CD4-positive, alpha-beta T cell treated with Interleukin-15 for 4 hours (primary cell): ENCODE data around the gene NRSN1.
"Not testable (repeated sequence)": the region's sequence is repeated elsewhere in the genome, so short reads cannot be mapped to it uniquely, and the experiment has no call there.

Experiments used
- DNase-seq: peaks from one replicate; pipeline ENCODE4 v3.0.0-alpha.2; 2020; ENCODE audit warnings: low spot score

NRSN1 gene

DNA sequence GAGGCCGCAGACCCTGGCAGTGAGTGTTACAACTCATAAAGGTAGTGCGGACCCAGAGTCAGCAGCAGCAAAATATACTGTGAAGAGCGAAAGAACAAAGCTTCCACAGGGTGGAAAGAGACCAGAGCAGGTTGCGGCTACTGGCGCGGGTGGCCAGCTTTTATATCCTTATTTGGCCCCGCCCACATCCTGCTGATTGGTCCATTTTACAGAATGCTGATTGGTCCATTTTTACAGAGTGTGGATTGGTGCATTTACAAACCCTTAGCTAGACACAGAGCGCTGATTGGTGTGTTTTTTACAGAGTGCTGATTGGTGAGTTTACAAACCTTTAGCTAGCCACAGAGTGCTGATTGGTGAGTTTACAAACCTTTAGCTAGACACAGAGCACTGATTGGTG is 16.7 kb downstream of the NRSN1 start:
- DNase-seq: not testable (repeated sequence)

DNA sequence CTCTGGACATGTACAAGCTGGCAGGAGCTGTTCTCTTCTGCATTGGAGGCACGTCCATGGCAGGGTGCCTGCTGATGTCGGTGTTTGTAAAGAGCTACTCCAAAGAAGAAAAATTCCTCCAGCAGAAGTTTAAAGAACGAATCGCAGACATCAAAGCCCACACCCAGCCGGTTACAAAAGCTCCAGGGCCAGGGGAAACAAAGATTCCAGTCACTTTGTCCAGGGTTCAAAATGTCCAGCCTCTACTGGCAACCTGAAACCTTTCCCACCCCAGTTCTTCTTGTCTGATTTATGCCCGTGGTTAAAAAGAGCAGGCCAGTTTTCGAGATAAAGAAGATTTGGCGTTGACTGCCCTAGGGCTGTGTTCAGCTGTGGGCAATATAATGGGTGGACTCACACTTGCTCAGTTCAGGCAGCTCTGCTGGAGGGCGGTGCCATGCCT is 19.7 kb downstream of the NRSN1 start:
- DNase-seq: no peak

DNA sequence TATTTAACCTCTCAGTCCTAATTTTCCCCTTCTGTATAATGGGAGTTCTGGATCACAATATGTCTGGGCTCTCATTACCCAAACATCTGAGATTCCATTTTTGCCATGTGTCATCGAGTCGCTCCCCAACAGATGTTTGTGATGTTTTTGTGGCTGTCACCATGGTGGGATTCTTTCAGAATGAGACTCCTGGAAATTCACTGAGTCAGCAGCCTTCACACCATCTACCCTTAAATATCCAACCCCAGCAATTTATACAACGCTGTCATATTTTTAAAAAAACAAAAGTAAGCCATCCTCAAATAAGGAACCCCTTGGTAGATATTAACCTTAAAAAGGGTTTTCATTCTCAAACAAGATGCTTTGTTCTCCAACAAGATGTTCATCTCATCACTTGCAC is 20.9 kb downstream of the NRSN1 start:
- no peak for DNase-seq

DNA sequence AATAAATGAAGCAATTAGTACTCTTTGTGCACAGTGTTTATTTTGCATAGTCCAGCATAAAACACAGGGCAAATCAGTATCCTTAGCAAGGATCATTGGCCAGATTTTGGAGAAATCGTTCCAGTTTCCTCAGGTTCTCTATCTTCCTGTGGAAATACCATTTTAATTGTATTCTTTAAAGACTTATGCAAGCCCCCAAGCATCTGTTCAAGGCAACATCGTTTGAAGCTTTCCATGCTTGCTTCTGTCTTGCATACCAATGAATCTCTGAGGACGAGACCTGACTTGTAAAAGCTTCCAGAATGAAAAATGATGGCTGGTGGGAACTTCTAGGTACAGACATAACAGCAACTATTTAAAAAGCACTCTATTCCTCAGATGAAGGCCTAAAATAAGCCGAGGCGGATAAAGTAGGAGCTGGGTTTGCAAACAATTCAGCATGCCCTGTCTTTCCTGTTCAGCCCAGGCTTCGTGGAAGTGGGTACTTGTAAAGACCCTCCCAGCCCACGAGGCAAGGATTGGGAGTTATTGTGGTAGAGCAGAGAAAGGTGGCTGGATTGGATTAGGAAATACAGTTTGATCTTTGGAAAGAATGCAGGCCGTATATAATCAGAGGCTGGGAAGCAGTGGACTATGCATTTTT is 21.6 kb downstream of the NRSN1 start:
- no peak for DNase-seq

DNA sequence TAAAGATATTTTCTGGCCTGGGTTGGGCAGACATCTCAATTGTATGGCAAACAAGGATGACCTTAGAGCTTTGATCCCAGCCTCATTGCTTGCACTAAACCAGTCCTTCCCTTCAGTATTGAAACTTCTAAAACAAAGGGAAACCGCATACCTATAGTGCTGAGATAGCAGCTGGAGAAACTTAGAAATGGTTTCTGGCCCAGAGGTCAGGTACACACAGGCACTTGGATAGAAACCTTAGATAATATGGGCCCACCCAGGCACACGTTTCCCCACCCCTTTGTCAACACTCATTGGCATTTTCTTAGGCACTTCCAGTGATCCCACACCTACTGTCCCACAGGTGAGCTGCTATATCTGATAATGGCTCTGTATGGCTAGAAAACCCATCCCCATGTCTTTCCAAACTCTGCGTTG is 22.1 kb downstream of the NRSN1 start:
- DNase-seq: no peak

DNA sequence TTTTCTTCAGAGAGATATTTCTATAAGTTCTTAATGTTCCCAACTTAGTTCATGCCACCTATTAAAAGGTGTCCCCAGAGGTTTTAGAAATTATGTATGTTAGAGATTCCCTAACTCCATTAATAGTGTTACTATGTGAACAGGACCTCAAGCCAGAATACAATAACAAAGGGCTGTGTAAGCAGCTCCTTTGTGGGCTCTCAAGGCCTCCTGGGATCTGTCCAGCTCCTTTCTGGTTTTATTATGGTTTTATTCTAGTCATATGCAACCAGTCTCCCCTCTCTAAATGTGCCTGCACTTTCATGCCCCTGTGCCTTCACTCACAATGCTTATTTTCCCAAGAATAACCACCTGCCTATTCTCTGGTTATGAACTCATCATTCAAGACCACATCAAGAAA is 22.7 kb downstream of the NRSN1 start:
- no peak for DNase-seq

DNA sequence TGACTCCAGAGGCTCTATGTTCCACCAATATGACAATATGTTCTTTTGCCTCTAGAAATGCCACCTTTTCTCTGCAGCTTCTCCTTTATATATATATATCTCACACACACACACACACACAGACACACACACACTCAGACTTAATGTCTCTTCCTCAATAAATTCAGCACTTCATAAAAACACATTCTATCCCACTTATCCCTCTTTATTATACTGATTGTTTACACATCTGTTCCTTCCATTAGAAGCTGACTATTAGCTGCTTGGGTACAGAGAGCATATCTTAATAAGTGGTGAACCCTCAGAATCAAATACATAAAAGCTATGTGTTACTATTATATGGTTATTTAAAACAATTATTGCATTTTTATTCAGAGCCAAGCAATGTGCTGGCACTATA is 23.3 kb downstream of the NRSN1 start:
- no peak for DNase-seq

DNA sequence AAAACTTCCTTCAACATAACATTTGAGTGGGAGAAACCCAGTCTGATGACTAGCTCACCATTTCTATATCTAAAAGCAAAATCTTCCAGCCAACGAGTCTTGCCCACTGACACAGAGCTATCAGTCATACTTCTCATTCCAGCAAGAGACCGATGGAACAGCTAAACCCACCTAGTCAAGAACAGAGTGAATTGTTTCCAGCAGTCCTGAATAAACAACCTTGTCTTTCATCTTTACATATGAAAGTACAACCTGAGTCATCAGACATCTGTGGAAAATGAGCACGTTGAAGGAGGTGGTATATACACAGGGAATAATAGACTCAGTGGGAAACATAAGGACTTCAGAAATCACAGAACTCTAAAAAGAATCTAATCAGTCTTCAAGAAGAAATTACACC is 23.8 kb downstream of the NRSN1 start:
- no peak for DNase-seq

DNA sequence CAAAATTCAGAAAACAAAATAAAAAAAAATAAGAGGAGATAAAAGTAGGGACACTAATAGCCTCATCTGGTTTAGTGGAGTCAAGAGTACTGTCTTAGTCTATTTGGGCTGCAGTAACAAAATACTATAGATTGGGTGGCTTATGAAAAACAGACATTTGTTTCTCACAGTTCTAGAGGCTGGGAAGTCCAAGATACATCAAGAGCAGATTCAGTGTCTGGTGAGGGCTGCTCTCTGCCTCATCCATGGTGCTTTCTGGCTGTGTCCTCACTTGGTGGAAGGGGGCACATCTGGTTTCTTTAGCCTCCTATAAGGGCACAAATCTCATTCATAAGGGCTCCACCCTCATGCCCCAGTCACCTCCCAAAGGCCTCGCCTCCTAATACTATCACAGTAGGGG is 26.0 kb downstream of the NRSN1 start:
- no peak for DNase-seq

DNA sequence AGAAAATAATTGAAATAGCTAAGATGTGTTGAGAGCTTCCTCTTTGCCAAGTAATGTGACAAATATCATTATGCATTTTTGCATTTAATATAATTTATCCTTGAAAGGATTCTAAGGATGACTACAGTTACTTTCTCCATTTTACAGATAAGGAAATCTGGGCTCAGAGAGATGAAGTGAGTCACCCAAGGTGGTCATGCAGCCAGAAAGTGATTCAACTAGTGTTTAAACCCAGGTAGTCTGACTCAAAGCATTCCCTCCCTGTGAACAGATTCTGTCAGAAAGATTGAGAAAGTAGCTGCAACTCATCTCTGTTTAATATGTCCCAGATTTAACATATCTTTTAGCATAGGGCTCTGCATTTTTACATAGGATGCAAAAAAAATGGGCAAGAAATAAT is 28.1 kb downstream of the NRSN1 start:
- DNase-seq: no peak

DNA sequence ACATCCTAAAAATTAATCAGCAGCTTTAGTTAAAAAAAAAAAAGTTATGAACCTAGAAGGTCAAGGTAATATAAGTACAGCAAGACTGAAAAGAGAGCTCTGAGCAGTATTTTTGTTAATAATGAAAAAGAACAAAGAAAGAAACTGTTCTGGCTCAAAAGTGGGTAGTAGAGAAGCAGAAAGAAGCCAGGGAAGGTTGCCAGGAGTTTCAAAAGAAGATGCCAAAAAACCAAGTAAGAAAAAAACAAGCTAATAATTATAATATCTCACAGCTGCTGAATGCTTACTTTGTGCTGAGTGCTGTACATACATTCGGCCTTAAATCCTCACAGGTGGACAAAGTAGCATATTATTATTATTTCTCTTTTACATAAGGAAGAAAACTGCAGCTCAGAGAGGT is 31.9 kb downstream of the NRSN1 start:
- no peak for DNase-seq

DNA sequence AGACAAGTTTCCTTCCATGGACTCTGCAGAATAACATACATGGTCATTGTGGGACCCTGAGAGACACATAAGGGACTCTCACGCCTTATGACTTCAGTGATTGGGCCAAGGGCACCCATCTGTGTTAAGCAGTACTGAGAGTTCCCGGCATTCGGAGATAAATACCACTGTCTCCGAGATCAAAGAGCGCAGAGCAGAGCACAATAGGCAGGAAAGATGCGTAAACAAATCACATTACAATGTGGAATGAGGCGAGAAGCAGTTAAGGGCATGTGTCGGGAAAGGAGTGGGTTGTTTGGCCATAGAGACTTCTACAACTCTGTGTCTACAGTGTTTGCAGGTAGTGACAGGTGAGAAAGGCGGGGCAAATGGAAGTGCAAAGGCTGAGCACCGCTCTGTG is 57.6 kb downstream of the NRSN1 start:
- no peak for DNase-seq

DNA sequence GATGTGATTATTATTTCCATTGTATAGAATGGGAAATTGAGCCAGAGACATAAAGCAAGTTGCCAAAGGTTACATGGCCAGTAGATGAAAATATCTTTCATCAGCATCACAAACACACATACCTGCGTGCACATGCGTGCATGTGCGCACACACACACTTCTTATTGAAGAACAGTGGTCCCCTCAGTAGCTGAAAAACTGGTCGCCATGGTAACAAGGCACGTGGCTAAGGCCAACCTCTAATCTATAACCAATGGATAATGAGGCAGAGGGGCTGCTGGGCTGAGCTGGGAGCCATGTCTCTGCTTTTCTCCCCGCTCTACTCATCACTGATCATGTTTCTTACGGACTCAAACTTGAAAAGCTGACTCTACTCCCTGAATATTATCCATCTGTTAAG is 60.3 kb downstream of the NRSN1 start:
- no peak for DNase-seq

DNA sequence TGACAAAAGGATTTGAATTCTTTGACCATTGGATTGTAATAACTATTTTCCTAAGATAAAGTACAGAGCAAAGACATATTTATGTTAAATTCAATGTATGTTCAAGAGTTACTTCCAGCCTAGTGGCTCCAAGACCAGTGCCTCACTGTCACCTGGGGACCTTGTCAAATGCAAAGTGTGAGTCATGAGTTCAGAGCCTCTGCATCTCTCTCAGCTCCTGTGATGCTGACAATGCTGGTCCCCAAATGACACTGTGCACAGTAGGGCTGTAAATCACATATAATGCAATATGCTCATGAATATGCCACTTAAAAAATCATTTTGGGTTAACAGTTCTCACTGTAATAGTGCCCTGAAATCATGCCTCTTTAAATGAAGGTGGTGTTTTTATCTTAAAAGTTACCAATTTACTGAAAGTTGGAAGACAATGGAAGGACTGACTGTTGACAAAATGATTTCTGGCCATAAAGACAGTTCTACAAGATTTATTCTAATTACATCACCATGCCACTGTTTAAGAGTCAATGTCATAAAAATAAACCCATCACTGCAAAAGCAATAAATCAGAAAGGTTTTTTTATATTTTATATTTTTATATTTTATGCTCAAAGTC is 62.1 kb downstream of the NRSN1 start:
- no peak for DNase-seq

DNA sequence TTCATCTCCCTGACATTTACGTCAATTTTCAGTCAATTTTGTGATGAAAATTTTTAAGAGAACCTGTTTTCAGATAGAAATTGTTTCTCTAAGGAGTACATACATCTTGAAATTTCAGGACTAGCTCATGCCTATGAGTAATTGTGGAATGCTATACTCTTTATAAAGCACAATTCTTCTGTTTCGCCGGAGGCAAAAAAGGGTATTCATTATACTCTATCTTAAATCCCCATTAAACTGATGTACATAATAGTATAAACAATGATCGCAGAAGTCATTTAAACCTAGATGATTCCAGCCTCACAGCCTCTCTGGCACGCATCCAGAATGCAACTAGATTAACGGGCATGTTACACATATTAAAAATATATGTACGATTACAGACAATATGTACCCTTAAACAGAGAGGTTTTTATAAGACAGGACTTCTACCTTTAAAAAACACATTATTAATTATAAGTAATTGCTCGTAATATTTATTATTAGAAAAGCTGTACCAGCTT is 62.6 kb downstream of the NRSN1 start:
- DNase-seq: no peak

DNA sequence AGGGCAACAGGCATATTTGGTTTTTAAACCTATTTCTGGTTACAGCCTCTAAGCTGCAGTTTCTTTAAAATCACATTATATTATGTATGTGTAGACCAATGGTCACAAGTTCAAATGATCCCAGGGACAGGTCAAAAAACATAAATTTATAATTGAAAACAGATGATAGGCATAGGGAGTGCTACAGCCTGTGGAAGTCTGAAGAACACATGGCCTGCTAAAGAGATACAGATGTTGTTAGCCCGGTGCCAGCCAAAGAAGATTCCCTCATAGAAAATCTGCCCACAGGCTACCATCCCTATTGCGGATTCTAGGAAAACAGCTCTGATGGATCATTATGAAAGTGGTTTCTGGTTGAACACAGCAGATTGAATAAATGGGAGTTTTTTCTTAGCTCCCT is 65.3 kb downstream of the NRSN1 start:
- DNase-seq: no peak

DNA sequence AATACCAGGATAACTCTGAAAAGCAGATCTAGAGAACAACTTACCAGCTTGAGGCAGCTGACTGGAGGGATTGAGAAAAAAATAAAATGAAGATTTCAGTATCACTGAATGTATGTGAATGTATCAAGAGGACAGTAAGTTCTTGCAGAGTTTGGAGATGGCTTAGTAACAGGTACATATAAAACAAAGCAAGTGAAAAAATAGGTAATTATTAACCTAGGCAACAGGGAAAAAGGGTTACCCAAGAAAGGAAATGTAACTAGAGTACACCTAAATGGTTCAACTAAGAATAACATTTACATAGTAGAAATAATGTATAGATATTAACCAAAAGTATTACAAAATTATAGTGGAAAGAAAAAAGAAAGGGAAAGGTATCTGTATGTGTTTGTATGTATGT is 67.3 kb downstream of the NRSN1 start:
- no peak for DNase-seq

DNA sequence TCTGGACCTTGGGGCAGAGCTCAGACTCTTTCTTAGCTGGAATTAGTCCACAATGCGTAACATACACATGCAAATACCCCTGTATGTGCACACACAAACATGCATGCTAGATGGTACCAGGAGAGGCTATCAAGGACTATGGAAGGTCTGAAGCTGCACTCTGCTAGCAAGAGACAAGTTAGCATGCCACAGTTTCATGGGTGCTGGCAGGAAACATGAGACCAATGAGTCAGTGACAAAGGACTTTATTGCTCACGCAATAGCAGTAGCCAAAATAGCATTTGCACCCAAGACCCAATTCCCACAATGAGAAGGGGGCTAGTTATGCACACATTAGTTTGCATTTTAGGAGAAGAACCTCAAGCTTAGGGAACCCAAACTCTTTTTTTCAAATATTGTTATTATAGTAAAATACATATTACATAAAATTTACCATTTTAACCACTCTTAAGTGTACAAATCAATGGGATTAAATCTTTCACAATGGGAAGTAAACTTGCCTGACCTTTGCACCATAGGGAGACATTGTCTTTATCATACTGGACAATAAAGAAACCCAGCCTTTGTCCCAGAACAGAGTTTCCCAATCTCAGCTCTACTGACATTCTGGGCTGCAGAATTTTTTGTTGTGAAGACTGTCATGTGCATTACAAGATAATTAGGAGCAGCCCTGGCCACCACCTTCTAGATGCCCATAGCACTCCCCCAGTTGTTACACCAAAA is 69.1 kb downstream of the NRSN1 start:
- no peak for DNase-seq

DNA sequence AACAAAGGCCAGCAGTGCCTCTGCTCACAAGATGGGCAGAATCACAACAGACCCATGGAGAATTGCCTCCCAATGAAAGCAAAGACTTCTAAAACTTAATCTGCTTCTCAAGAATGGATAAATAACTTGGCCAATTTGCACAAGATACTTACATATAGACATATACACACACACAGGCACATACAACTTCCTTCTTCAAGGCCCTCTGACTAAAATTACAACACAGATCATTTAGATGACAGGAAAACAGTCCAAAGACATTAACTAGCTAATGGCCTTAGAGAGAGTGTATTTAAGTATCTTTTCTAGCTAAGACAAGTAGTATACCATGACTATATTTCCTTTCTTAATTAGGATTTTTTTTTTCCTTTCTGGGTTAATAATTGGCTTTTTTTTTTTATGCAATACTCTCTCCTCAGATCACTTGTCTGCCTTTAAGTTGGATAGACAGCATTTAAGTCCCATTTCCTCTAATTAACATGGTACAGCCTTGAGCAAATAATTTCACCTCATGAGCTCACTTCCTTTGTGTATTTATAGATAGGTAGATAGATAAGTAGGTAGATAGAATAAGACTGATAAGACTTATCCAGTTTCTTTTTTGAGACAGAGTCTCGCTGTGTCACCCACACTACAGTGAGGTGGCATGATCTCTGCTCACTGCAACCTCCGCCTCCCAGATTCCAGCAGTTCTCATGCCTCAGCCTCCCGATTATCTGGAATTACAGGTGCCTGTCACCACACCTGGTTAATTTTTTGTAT is 70.0 kb downstream of the NRSN1 start:
- DNase-seq: no peak
